ENCODE data around the gene CITED1.

GRCh38 chrX:72307646-72308051 is 1.9 kb upstream of the CITED1 start:
- TF ChIP-seq, protein P1, sequence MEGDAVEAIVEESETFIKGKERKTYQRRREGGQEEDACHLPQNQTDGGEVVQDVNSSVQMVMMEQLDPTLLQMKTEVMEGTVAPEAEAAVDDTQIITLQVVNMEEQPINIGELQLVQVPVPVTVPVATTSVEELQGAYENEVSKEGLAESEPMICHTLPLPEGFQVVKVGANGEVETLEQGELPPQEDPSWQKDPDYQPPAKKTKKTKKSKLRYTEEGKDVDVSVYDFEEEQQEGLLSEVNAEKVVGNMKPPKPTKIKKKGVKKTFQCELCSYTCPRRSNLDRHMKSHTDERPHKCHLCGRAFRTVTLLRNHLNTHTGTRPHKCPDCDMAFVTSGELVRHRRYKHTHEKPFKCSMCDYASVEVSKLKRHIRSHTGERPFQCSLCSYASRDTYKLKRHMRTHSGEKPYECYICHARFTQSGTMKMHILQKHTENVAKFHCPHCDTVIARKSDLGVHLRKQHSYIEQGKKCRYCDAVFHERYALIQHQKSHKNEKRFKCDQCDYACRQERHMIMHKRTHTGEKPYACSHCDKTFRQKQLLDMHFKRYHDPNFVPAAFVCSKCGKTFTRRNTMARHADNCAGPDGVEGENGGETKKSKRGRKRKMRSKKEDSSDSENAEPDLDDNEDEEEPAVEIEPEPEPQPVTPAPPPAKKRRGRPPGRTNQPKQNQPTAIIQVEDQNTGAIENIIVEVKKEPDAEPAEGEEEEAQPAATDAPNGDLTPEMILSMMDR (IDR thresholded peaks at IDR 0.05; ENCODE audit: insufficient read depth, low read length, poor library complexity, severe bottlenecking): no peak
- TF ChIP-seq EZH2phosphoT487 (conservative IDR thresholded peaks at IDR 0.05; ENCODE audit: low read length): no peak
